Bronchial epithelial cell (primary cell): ENCODE data around the gene AOAH. TPM values are rescaled to one million over a fixed set of nuclear protein-coding genes. Genes with fewer than 3 reads are reported as not detected.

Experiments
- DNase-seq: peaks from one replicate; pipeline ENCODE4 v3.0.0-alpha.2; 2010; ENCODE audit warnings: low read depth
- FAIRE-seq: peaks from 2 replicates; lab custom pipeline; 2011; peaks lifted over from hg19 to GRCh38; lab: Jason Lieb, UNC
- H3K27me3 ChIP-seq: 2 replicates; pipeline ENCODE4 v1.5.1; 2011; ENCODE audit warnings: low read length; ENCODE audit not compliant: control insufficient read depth, insufficient read depth
- H3K36me3 ChIP-seq: 2 replicates; pipeline ENCODE4 v1.5.1; 2011; ENCODE audit warnings: low read length; ENCODE audit not compliant: control insufficient read depth, insufficient read depth
- H3K4me3 ChIP-seq: 2 replicates; pipeline ENCODE4 v1.5.1; 2011; ENCODE audit warnings: mild to moderate bottlenecking, low read depth, low read length, control low read depth
- CTCF ChIP-seq: IDR thresholded peaks from 2 replicates; pipeline ENCODE4 v1.5.1; 2011; ENCODE audit warnings: mild to moderate bottlenecking, moderate library complexity, low read length, control low read depth, inconsistent platforms; ENCODE audit not compliant: insufficient read depth, severe bottlenecking
- total RNA-seq: library from RNA; depleted of rRNA; stranded (reverse); fragments of >200 nt; gene quantifications from 2 replicates; pipeline ENCODE4 v1.2.1, GENCODE V29; 2014

The AOAH gene
- total RNA-seq, 1 donor from 2014 or later, result not detected

GRCh38 chr7:36762394-36762793, 38.1 kb upstream of the AOAH start:
- Histone ChIP-seq H3K27me3 (peaks cover 1% of the 10 kb centered on the region), H3K4me3 (no peak overlapping the region), H3K36me3 (no peaks in the 10 kb centered on the region)
- TF ChIP-seq CTCF, result no peak
- no peak for FAIRE-seq
- DNase-seq, result no peak

DNA sequence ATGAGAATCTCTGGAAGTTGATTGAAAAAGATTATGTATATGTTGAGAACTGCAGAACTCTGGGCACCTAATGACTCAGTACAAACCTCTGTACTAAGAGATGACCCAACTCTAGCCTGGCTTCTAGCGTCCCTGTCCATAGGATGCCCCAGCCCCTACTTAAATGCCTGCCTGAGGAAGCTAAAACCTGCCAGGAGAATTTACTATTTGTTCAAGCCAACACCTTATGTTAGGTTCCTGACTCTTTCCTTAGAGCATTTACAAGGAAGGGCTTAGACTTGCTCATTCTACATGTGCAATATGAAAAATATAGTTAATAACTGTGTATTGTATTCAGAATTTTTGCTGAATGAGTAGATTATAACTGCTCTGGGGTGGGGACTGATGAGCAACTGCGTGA, 37.5 kb upstream of the AOAH start:
- TF ChIP-seq CTCF, result no peak
- Histone ChIP-seq H3K27me3 (peaks cover 1% of the 10 kb centered on the region), H3K4me3 (no peak overlapping the region), H3K36me3 (no peaks in the 10 kb centered on the region)
- no peak for DNase-seq
- FAIRE-seq, result no peak

DNA sequence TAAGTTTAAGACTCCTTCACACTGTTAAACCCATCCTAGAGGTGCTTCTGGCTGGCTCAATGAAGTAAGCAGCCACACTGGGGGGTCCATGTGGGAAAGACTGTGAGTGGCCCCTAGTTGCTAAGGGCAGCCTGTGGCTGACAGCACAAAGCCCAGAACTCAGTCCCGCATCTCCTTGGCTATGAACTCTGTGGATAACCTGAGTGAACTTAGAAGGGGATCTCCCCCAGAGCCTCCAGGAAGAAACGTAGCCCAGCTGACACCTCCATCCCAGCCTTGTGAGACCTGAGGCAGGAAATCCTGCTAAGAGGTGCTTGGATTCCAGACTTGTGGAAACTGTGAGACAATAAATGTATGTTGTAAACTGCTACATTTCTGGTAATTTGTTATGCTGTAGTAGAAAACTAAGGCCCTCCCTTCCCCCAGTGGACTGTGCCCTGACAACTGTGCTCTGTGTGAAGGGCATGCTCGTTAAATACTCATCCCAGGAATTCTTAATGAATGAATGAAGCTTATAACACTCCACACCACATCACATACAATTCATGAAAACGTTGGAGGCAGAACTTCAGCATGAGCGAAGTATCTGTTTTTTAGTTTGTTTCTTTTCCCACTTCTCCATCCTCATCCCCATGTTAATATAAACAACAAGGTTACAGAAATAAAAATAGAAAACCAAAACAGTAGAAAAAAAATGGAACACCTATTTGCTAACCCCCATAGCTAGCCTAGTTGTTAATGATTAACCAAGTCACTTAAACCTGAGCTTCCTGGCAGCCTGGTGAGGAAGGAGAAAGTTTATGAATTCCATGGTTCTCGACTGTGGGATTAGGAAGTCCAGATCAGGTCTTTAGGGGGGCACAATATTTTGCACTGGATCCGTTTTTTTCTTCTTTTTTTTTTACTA, 36.8 kb upstream of the AOAH start:
- TF ChIP-seq CTCF, result no peak
- FAIRE-seq (no peak), DNase-seq (no peak)
- Histone ChIP-seq H3K4me3 (no peak overlapping the region), H3K27me3 (peaks cover under 1% of the 10 kb centered on the region), H3K36me3 (no peaks in the 10 kb centered on the region)

DNA sequence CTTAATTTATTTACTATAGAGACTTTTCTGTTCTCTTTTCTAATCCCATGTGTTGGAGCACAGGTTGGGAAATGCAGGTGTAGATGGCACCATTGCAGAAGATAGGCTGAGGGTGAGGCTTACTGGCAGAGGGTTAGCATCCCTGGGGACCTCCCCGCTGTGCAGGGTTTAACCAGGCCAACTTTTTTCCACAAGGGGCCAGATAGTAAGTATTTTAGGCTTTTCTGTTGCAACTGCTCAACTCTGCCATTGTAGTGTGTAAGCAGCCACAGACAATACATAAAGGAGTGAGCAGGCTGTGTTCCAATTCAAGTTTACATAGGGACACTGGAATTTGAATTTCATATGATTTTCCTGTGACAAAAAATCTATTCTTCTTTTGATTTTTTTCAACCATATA, 34.6 kb upstream of the AOAH start:
- FAIRE-seq (no peak), DNase-seq (no peak)
- no peak overlapping the region for H3K4me3 ChIP-seq
- H3K36me3 ChIP-seq, result no peaks in the 10 kb centered on the region
- no peak for TF ChIP-seq CTCF
- H3K27me3 ChIP-seq, result no peaks in the 10 kb centered on the region

GRCh38 chr7:36755484-36755883, 31.2 kb upstream of the AOAH start:
- no peak for TF ChIP-seq CTCF
- no peaks in the 10 kb centered on the region for H3K27me3 ChIP-seq
- no peak for FAIRE-seq
- no peaks in the 10 kb centered on the region for H3K36me3 ChIP-seq
- H3K4me3 ChIP-seq, result no peak overlapping the region
- DNase-seq, result no peak
